GM23338 (cell line): ENCODE data around the gene KLRC1.
"Not testable (repeated sequence)": the region's sequence is repeated elsewhere in the genome, so short reads cannot be mapped to it uniquely, and the experiment has no call there.

ENCODE experiments used
- CREB1 ChIP-seq: fragments of 250-450 bp; sonication (Bioruptor Pico); IDR thresholded peaks from 2 replicates; pipeline ENCODE4 v1.5.0; 2020; ENCODE audit warnings: low read depth, mild to moderate bottlenecking, moderate library complexity
- CTCF ChIP-seq, 2 experiments: fragments of 200-600 bp in 1 of 2; sonication (generic) in 1 of 2; conservative IDR thresholded peaks; 2 replicates each; pipeline versions ENCODE4 v1.5.1 to v1.6.1; 2016 to 2017; ENCODE audit warnings: antibody characterized with exemption in 2 of 2, low read depth in 2 of 2, mild to moderate bottlenecking in 2 of 2, moderate library complexity in 1 of 2
- ETS1 ChIP-seq: IDR thresholded peaks from 2 replicates; pipeline ENCODE4 v1.6.1; 2016; ENCODE audit warnings: antibody characterized with exemption
- EZH2 ChIP-seq: fragments of 200-600 bp; sonication (generic); IDR thresholded peaks from one replicate; pipeline ENCODE4 v1.8.0; 2017; ENCODE audit warnings: antibody characterized with exemption, mild to moderate bottlenecking, low read depth; ENCODE audit not compliant: unreplicated experiment
- EZH2phosphoT487 ChIP-seq: fragments of 200-600 bp; sonication (generic); IDR thresholded peaks from one replicate; pipeline ENCODE4 v1.8.1; 2018; ENCODE audit warnings: antibody characterized with exemption; ENCODE audit not compliant: unreplicated experiment
- JUNB ChIP-seq: IDR thresholded peaks from one replicate; pipeline ENCODE4 v1.6.1; 2016; ENCODE audit warnings: antibody characterized with exemption; ENCODE audit not compliant: unreplicated experiment
- NANOG ChIP-seq: IDR thresholded peaks from 2 replicates; pipeline ENCODE4 v1.6.1; 2016; ENCODE audit warnings: antibody characterized with exemption, borderline replicate concordance
- POLR2AphosphoS5 ChIP-seq: IDR thresholded peaks from 2 replicates; pipeline ENCODE4 v1.6.1; 2016; ENCODE audit warnings: antibody characterized with exemption, low read depth
- REST ChIP-seq: IDR thresholded peaks from one replicate; pipeline ENCODE4 v1.6.1; 2018; ENCODE audit warnings: antibody characterized with exemption; ENCODE audit not compliant: unreplicated experiment
- STAT1 ChIP-seq: IDR thresholded peaks from one replicate; pipeline ENCODE4 v1.6.1; 2016; ENCODE audit warnings: antibody characterized with exemption; ENCODE audit not compliant: unreplicated experiment
- ZNF114 ChIP-seq: fragments of 250-450 bp; sonication (Bioruptor Pico); IDR thresholded peaks from 2 replicates; pipeline ENCODE4 v1.5.0; 2020; ENCODE audit warnings: mild to moderate bottlenecking, moderate library complexity
- ZNF331 ChIP-seq: fragments of 250-450 bp; sonication (Bioruptor Pico); IDR thresholded peaks from 2 replicates; pipeline ENCODE4 v1.5.0; 2020; ENCODE audit warnings: low read depth, mild to moderate bottlenecking, moderate library complexity
- TF ChIP-seq, protein P1 (sequence below): fragments of 250-450 bp; sonication (Bioruptor Pico); IDR thresholded peaks from 2 replicates; pipeline ENCODE4 v1.5.0; 2020; ENCODE audit warnings: mild to moderate bottlenecking, moderate library complexity

DNA sequence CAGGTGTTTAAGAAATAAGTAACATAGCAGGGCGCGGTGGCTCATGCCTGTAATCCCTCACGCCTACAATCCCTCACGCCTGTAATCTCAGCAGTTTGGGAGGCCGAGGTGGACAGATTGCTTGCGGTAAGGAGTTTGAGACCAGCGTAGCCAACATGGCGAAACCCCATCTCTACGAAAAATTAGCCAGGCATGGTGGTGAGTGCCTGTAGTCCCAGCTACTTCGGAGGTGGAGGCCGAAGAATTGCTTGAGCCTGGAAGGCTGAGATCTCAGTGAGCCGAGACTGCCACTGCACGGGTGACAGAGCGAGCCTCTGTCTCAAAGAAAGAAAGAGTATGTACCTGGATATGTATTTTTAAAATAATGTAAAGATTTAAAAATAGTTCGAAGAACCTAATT lies 57.0 kb downstream of the KLRC1 start:
- TF ChIP-seq CTCF (conservative IDR thresholded peaks at IDR 0.05; ENCODE audit: low read depth in 2 of 2); POLR2AphosphoS5; STAT1; JUNB; REST; EZH2; CREB1 (CRISPR knock-in tag); EZH2phosphoT487; NANOG; ZNF114 (CRISPR knock-in tag); ZNF331 (CRISPR knock-in tag); ETS1: not testable (repeated sequence)
- TF ChIP-seq, protein P1, sequence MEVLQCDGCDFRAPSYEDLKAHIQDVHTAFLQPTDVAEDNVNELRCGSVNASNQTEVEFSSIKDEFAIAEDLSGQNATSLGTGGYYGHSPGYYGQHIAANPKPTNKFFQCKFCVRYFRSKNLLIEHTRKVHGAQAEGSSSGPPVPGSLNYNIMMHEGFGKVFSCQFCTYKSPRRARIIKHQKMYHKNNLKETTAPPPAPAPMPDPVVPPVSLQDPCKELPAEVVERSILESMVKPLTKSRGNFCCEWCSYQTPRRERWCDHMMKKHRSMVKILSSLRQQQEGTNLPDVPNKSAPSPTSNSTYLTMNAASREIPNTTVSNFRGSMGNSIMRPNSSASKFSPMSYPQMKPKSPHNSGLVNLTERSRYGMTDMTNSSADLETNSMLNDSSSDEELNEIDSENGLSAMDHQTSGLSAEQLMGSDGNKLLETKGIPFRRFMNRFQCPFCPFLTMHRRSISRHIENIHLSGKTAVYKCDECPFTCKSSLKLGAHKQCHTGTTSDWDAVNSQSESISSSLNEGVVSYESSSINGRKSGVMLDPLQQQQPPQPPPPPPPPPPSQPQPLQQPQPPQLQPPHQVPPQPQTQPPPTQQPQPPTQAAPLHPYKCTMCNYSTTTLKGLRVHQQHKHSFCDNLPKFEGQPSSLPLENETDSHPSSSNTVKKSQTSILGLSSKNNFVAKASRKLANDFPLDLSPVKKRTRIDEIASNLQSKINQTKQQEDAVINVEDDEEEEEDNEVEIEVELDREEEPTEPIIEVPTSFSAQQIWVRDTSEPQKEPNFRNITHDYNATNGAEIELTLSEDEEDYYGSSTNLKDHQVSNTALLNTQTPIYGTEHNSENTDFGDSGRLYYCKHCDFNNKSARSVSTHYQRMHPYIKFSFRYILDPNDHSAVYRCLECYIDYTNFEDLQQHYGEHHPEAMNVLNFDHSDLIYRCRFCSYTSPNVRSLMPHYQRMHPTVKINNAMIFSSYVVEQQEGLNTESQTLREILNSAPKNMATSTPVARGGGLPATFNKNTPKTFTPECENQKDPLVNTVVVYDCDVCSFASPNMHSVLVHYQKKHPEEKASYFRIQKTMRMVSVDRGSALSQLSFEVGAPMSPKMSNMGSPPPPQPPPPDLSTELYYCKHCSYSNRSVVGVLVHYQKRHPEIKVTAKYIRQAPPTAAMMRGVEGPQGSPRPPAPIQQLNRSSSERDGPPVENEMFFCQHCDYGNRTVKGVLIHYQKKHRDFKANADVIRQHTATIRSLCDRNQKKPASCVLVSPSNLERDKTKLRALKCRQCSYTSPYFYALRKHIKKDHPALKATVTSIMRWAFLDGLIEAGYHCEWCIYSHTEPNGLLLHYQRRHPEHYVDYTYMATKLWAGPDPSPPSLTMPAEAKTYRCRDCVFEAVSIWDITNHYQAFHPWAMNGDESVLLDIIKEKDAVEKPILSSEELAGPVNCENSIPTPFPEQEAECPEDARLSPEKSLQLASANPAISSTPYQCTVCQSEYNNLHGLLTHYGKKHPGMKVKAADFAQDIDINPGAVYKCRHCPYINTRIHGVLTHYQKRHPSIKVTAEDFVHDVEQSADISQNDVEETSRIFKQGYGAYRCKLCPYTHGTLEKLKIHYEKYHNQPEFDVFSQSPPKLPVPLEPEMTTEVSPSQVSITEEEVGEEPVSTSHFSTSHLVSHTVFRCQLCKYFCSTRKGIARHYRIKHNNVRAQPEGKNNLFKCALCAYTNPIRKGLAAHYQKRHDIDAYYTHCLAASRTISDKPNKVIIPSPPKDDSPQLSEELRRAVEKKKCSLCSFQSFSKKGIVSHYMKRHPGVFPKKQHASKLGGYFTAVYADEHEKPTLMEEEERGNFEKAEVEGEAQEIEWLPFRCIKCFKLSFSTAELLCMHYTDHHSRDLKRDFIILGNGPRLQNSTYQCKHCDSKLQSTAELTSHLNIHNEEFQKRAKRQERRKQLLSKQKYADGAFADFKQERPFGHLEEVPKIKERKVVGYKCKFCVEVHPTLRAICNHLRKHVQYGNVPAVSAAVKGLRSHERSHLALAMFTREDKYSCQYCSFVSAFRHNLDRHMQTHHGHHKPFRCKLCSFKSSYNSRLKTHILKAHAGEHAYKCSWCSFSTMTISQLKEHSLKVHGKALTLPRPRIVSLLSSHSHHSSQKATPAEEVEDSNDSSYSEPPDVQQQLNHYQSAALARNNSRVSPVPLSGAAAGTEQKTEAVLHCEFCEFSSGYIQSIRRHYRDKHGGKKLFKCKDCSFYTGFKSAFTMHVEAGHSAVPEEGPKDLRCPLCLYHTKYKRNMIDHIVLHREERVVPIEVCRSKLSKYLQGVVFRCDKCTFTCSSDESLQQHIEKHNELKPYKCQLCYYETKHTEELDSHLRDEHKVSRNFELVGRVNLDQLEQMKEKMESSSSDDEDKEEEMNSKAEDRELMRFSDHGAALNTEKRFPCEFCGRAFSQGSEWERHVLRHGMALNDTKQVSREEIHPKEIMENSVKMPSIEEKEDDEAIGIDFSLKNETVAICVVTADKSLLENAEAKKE (CRISPR knock-in tag): not testable (repeated sequence)
